H9 (cell line): ENCODE data around the gene P4HA2. TPM values are rescaled to one million over a fixed set of nuclear protein-coding genes. Genes with fewer than 3 reads are reported as not detected.

ENCODE experiments used
- DNase-seq: peaks from one replicate; pipeline ENCODE4 v3.0.0-alpha.2; 2017
- H2AFZ ChIP-seq: one replicate; pipeline ENCODE4 v1.6.1; 2013; ENCODE audit warnings: mild to moderate bottlenecking, low read length, control low read depth, moderate library complexity
- H2AK5ac ChIP-seq: 2 replicates; pipeline ENCODE4 v1.6.1; 2013; ENCODE audit warnings: low read length, control low read depth, mixed read lengths; ENCODE audit not compliant: insufficient read length
- H2BK120ac ChIP-seq: one replicate; pipeline ENCODE4 v1.6.1; 2013; ENCODE audit warnings: low read depth, mild to moderate bottlenecking, low read length, control low read depth, inconsistent platforms; ENCODE audit not compliant: poor library complexity, severe bottlenecking
- H2BK12ac ChIP-seq: 2 replicates; pipeline ENCODE4 v1.6.1; 2013; ENCODE audit warnings: low read length, control low read depth, mixed read lengths, low read depth; ENCODE audit not compliant: insufficient read length
- H2BK15ac ChIP-seq: 2 replicates; pipeline ENCODE4 v1.6.1; 2013; ENCODE audit warnings: low read depth, low read length, control low read depth
- H2BK20ac ChIP-seq: one replicate; pipeline ENCODE4 v1.6.1; 2013; ENCODE audit warnings: low read depth, mild to moderate bottlenecking, low read length, control low read depth, inconsistent platforms; ENCODE audit not compliant: poor library complexity, severe bottlenecking
- H2BK5ac ChIP-seq: 2 replicates; pipeline ENCODE4 v1.6.1; 2013; ENCODE audit warnings: low read length, control low read depth, mixed read lengths; ENCODE audit not compliant: insufficient read length
- H3K14ac ChIP-seq: 2 replicates; pipeline ENCODE4 v1.6.1; 2013; ENCODE audit warnings: low read length, control low read depth; ENCODE audit not compliant: insufficient read depth
- H3K18ac ChIP-seq: 2 replicates; pipeline ENCODE4 v1.6.1; 2013; ENCODE audit warnings: low read depth, mild to moderate bottlenecking, mixed read lengths, low read length, control low read depth; ENCODE audit not compliant: insufficient read length
- H3K23ac ChIP-seq: 2 replicates; pipeline ENCODE4 v1.6.1; 2013; ENCODE audit warnings: low read length, control low read depth, mixed read lengths, low read depth; ENCODE audit not compliant: insufficient read length
- H3K23me2 ChIP-seq: 2 replicates; pipeline ENCODE4 v1.6.1; 2013; ENCODE audit warnings: low read depth, mild to moderate bottlenecking, mixed read lengths, low read length, control low read depth; ENCODE audit not compliant: insufficient read length, poor library complexity, severe bottlenecking
- H3K27ac ChIP-seq: 2 replicates; pipeline ENCODE4 v1.5.1; 2013; ENCODE audit warnings: low read length, control low read depth, mixed read lengths, low read depth; ENCODE audit not compliant: insufficient read length
- H3K27me3 ChIP-seq: 2 replicates; pipeline ENCODE4 v1.6.1; 2013; ENCODE audit warnings: low read length, control low read depth, inconsistent platforms; ENCODE audit not compliant: insufficient read depth
- H3K4ac ChIP-seq: 2 replicates; pipeline ENCODE4 v1.6.1; 2013; ENCODE audit warnings: low read depth, mild to moderate bottlenecking, control low read depth, inconsistent platforms, low read length, moderate library complexity
- H3K4me1 ChIP-seq: 2 replicates; pipeline ENCODE4 v1.6.1; 2013; ENCODE audit warnings: low read length, control low read depth, inconsistent platforms; ENCODE audit not compliant: insufficient read depth
- H3K4me2 ChIP-seq: 2 replicates; pipeline ENCODE4 v1.6.1; 2013; ENCODE audit warnings: low read length, control low read depth, mixed read lengths; ENCODE audit not compliant: insufficient read length, insufficient read depth
- H3K56ac ChIP-seq: 2 replicates; pipeline ENCODE4 v1.6.1; 2013; ENCODE audit warnings: low read depth, mild to moderate bottlenecking, mixed read lengths, low read length, control low read depth; ENCODE audit not compliant: insufficient read length
- H3K79me1 ChIP-seq: 2 replicates; pipeline ENCODE4 v1.6.1; 2013; ENCODE audit warnings: low read depth, mild to moderate bottlenecking, moderate library complexity, low read length, control low read depth, inconsistent platforms; ENCODE audit not compliant: insufficient read depth, poor library complexity, severe bottlenecking
- H3K79me2 ChIP-seq: 2 replicates; pipeline ENCODE4 v1.6.1; 2013; ENCODE audit warnings: low read length, control low read depth, inconsistent platforms; ENCODE audit not compliant: insufficient read depth
- H3K9ac ChIP-seq: 2 replicates; pipeline ENCODE4 v1.6.1; 2013; ENCODE audit warnings: low read length, control low read depth, mixed read lengths; ENCODE audit not compliant: insufficient read length; ENCODE audit errors: extremely low read depth
- H3K9me3 ChIP-seq: one replicate; pipeline ENCODE4 v1.6.1; 2013; ENCODE audit warnings: low read depth, low read length, inconsistent platforms; ENCODE audit not compliant: control insufficient read depth
- H3T11ph ChIP-seq: one replicate; pipeline ENCODE4 v1.6.1; 2013; ENCODE audit warnings: mild to moderate bottlenecking, low read length, control low read depth, inconsistent platforms
- H4K20me1 ChIP-seq: one replicate; pipeline ENCODE4 v1.6.1; 2013; ENCODE audit not compliant: control insufficient read depth, insufficient read length, insufficient read depth
- H4K5ac ChIP-seq: 2 replicates; pipeline ENCODE4 v1.6.1; 2013; ENCODE audit warnings: low read depth, mild to moderate bottlenecking, mixed read lengths, low read length, control low read depth; ENCODE audit not compliant: insufficient read length
- H4K8ac ChIP-seq: replicated peaks from 2 replicates; pipeline ENCODE4 v1.6.1; 2013; ENCODE audit warnings: low read length, control low read depth, mixed read lengths, low read depth; ENCODE audit not compliant: insufficient read length
- H4K91ac ChIP-seq: 2 replicates; pipeline ENCODE4 v1.6.1; 2013; ENCODE audit warnings: low read depth, mild to moderate bottlenecking, moderate library complexity, mixed read lengths, low read length, control low read depth; ENCODE audit not compliant: insufficient read length
- H3K27ac Mint-ChIP-seq, 3 experiments: 2 replicates in 2 of 3; 3 replicates in 1 of 3; pipeline ENCODE4 v1.8.0; 2020 to 2021; ENCODE audit warnings: mixed read lengths in 3 of 3, mild to moderate bottlenecking in 1 of 3, moderate library complexity in 1 of 3
- H3K27me3 Mint-ChIP-seq: 2 replicates; pipeline ENCODE4 v1.8.0; 2021; ENCODE audit warnings: low read depth, mild to moderate bottlenecking, moderate library complexity, mixed read lengths
- H3K36me3 Mint-ChIP-seq, 3 experiments: 2 replicates in 2 of 3; 3 replicates in 1 of 3; pipeline ENCODE4 v1.8.0; 2020 to 2021; ENCODE audit warnings: low read depth in 3 of 3, mixed read lengths in 3 of 3; ENCODE audit not compliant: insufficient read depth in 1 of 3
- H3K4me1 Mint-ChIP-seq, 2 experiments: 2 replicates each; pipeline ENCODE4 v1.8.0; 2020; ENCODE audit warnings: mixed read lengths in 2 of 2
- H3K4me3 Mint-ChIP-seq, 2 experiments: 2 replicates in 1 of 2; 3 replicates in 1 of 2; pipeline ENCODE4 v1.8.0; 2020 to 2021; ENCODE audit warnings: mild to moderate bottlenecking in 2 of 2, mixed read lengths in 2 of 2, moderate library complexity in 1 of 2
- H3K9me3 Mint-ChIP-seq, 2 experiments: 2 replicates in 1 of 2; 3 replicates in 1 of 2; pipeline ENCODE4 v1.8.0; 2020; ENCODE audit warnings: mild to moderate bottlenecking in 2 of 2, mixed read lengths in 2 of 2, moderate library complexity in 1 of 2
- WGBS: extraction: QIAGEN DNeasy Blood & Tissue Kit; methylation state at CpG from one replicate; pipeline ENCODE4 v1.1.7; 2013; ENCODE audit warnings: missing lambda C conversion rate, low lambda C conversion rate, mixed read lengths; ENCODE audit not compliant: insufficient read length; ENCODE audit errors: extremely low coverage; 5-methylcytosine and 5-hydroxymethylcytosine counted together
- total RNA-seq: library from RNA; stranded (reverse); gene quantifications from 2 replicates; pipeline ENCODE4 v1.2.1, GENCODE V29; 2021
- TF ChIP-seq, protein P1 (sequence below): fragments of 200-600 bp; sonication (generic); conservative IDR thresholded peaks from 3 replicates; pipeline ENCODE4 v1.8.0; 2021; ENCODE audit warnings: antibody characterized with exemption, mild to moderate bottlenecking

The P4HA2 gene
- total RNA-seq, 1 experiment from 2014 or later = 15.3 TPM

DNA sequence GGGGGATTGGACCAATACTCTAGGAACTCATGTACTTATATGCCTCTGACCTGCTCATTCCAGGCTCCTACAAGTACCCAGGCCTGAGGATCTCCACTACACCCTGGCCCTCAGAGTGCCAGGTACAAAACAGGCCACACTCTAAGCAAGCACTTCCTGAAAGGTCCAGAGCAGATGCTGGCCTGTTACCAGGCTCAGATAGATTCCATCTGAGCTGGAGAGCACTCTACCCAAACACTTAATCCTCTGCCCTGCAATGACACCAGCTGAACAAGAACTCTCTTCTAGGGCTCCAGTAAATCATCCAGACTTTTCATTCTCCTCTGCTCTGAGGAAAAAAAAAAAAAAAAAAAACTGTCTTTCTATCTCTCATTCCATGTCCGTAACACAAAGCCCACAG is 2.9 kb downstream of the P4HA2 start:
- Histone ChIP-seq H3K18ac (no peak overlapping the region), H3K4ac (no peak overlapping the region), H3K79me2 (no peaks in the 10 kb centered on the region), H3K79me1 (no peaks in the 10 kb centered on the region), H2BK5ac (no peak overlapping the region), H4K5ac (no peak overlapping the region), H4K20me1 (no peaks in the 10 kb centered on the region), H3K4me1 (no peaks in the 10 kb centered on the region; the same call in 1 of the 2 replicates), H3T11ph (no peak overlapping the region), H2BK12ac (no peak overlapping the region), H3K14ac (no peak overlapping the region), H2AK5ac (no peak overlapping the region), H3K23ac (no peak overlapping the region), H3K9me3 (no peaks in the 10 kb centered on the region), H4K8ac (no peak overlapping the region), H2BK120ac (no peak overlapping the region), H2BK15ac (no peak overlapping the region), H3K9ac (no peak overlapping the region), H4K91ac (no peak overlapping the region), H3K56ac (no peak overlapping the region), H3K27ac (no peak overlapping the region), H2AFZ (no peak overlapping the region), H3K27me3 (peaks cover 5% of the 10 kb centered on the region; the same call in 1 of the 2 replicates), H3K23me2 (peaks cover 12% of the 10 kb centered on the region), H2BK20ac (no peak overlapping the region), H3K4me2 (no peak overlapping the region)
- WGBS = no CpG with 5 or more reads among the region's 1 CpG
- H3K9me3 Mint-ChIP-seq = peaks cover 0 to 3% of the 10 kb centered on the region in 2 experiments; a peak in 1 of 5 replicates
- no peak for DNase-seq
- no peaks in the 10 kb centered on the region; a peak in 1 of 7 replicates for H3K36me3 Mint-ChIP-seq
- H3K27me3 Mint-ChIP-seq = peaks cover 36% of the 10 kb centered on the region
- TF ChIP-seq, protein P1, sequence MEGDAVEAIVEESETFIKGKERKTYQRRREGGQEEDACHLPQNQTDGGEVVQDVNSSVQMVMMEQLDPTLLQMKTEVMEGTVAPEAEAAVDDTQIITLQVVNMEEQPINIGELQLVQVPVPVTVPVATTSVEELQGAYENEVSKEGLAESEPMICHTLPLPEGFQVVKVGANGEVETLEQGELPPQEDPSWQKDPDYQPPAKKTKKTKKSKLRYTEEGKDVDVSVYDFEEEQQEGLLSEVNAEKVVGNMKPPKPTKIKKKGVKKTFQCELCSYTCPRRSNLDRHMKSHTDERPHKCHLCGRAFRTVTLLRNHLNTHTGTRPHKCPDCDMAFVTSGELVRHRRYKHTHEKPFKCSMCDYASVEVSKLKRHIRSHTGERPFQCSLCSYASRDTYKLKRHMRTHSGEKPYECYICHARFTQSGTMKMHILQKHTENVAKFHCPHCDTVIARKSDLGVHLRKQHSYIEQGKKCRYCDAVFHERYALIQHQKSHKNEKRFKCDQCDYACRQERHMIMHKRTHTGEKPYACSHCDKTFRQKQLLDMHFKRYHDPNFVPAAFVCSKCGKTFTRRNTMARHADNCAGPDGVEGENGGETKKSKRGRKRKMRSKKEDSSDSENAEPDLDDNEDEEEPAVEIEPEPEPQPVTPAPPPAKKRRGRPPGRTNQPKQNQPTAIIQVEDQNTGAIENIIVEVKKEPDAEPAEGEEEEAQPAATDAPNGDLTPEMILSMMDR = no peak
- H3K27ac Mint-ChIP-seq = no peak overlapping the region
- H3K4me3 Mint-ChIP-seq = no peak overlapping the region
- H3K4me1 Mint-ChIP-seq = peaks cover 16 to 25% of the 10 kb centered on the region in 2 experiments
